ENCODE data around the gene BBS1. TPM values are rescaled to one million over a fixed set of nuclear protein-coding genes. Genes with fewer than 3 reads are reported as not detected.
A peak's percentile ranks its signal among the peaks of the same experiment; 100 is the strongest.

The BBS1 gene
- total RNA-seq, 2 experiments from 2014 or later, result 14.7 to 15.7 TPM

DNA sequence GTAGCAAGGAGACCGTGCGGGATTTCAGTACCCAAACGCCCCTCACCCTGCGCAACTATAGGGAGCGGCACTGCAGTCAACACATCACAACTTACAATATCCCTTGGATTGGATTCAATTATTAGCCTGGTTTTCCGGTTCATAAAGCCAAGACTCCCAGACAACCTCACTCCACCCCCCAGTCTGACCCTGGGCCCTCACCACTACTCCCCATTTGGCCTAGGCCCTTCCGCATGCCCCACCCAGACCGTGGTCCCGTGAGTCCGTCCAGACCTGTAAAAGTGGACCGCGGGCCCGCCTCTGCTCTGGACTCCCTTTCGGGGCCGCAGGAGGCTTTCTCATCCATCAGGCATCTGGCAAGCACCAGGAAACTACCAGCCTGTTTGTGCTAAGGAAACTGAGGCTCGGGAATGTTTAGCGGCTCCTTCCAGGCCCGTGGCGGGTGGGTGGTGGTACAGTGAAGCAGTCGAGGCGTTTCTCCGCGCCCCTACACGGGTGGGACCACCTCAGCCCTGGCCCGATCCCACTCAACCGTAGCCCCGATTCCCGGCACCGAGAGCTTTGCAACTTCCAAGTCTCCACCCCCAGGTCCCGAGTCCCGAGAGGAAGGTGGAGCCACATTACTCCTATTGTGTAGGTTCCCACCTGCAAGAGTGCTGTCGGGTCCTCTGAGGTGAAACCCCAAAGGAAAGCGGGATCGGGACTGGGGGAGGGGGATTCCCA lies 30.9 kb upstream of the BBS1 start:
- intact Hi-C loops (cut with micrococcal nuclease; ENCODE audit: unreplicated experiment), result loop anchor here (1.0 to 5.0 kb wide), 5 partner anchors 40 to 363 kb away; partner anchors contain the start of genes ACTN3, RCE1 and ZDHHC24
- Histone ChIP-seq H3K9me2 (ENCODE audit: insufficient read depth, low read length) (no peaks in the 10 kb centered on the region), H3K9me3 (ENCODE audit: low read length) (no peaks in the 10 kb centered on the region), H3K4me2 (ENCODE audit: low read length) (peak overlapping the region; percentile 97), H3K27ac (ENCODE audit: low read depth, low read length, poor library complexity, severe bottlenecking) (peak overlapping the region; percentile 47), H3K4me3 (ENCODE audit: low read depth, low read length, poor library complexity, severe bottlenecking) (peak overlapping the region; percentile 89), H4K20me1 (ENCODE audit: insufficient read depth, low read length) (no peaks in the 10 kb centered on the region), H3K4me1 (ENCODE audit: insufficient read depth, low read length, poor library complexity, severe bottlenecking) (peaks cover 11% of the 10 kb centered on the region), H3K36me3 (ENCODE audit: insufficient read depth, low read length) (peaks cover 14% of the 10 kb centered on the region), H2AFZ (ENCODE audit: low read length) (peak overlapping the region; percentile 77; the same call in 1 of the 2 replicates), H3K79me2 (ENCODE audit: insufficient read depth, low read depth, low read length) (peaks cover 5% of the 10 kb centered on the region; the same call in 1 of the 2 replicates)
- CTCF ChIA-PET (ENCODE audit: unreplicated experiment), result interaction anchor here (1.4 kb wide), 1 partner anchor 41 kb away, joined by 3 read pairs; the partner anchor contains the start of gene MRPL11
- TF ChIP-seq EZH2phosphoT487 (IDR thresholded peaks at IDR 0.05; ENCODE audit: borderline replicate concordance, low read depth, low read length), result no peak
- TF ChIP-seq, protein P1, sequence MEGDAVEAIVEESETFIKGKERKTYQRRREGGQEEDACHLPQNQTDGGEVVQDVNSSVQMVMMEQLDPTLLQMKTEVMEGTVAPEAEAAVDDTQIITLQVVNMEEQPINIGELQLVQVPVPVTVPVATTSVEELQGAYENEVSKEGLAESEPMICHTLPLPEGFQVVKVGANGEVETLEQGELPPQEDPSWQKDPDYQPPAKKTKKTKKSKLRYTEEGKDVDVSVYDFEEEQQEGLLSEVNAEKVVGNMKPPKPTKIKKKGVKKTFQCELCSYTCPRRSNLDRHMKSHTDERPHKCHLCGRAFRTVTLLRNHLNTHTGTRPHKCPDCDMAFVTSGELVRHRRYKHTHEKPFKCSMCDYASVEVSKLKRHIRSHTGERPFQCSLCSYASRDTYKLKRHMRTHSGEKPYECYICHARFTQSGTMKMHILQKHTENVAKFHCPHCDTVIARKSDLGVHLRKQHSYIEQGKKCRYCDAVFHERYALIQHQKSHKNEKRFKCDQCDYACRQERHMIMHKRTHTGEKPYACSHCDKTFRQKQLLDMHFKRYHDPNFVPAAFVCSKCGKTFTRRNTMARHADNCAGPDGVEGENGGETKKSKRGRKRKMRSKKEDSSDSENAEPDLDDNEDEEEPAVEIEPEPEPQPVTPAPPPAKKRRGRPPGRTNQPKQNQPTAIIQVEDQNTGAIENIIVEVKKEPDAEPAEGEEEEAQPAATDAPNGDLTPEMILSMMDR (conservative IDR thresholded peaks at IDR 0.05; ENCODE audit: low read length), result no peak
- POLR2A ChIA-PET, result interaction anchor here (0.9 to 1.2 kb wide), 7 partner anchors 8 to 362 kb away, joined by 3 to 5 read pairs (median 3); partner anchors contain the start of genes MRPL11, RBM4 and RBM4B
- DNase-seq (ENCODE audit: low spot score), result no peak
- TSS peak; percentile 80 for BruUV-seq (replicated peaks)

DNA sequence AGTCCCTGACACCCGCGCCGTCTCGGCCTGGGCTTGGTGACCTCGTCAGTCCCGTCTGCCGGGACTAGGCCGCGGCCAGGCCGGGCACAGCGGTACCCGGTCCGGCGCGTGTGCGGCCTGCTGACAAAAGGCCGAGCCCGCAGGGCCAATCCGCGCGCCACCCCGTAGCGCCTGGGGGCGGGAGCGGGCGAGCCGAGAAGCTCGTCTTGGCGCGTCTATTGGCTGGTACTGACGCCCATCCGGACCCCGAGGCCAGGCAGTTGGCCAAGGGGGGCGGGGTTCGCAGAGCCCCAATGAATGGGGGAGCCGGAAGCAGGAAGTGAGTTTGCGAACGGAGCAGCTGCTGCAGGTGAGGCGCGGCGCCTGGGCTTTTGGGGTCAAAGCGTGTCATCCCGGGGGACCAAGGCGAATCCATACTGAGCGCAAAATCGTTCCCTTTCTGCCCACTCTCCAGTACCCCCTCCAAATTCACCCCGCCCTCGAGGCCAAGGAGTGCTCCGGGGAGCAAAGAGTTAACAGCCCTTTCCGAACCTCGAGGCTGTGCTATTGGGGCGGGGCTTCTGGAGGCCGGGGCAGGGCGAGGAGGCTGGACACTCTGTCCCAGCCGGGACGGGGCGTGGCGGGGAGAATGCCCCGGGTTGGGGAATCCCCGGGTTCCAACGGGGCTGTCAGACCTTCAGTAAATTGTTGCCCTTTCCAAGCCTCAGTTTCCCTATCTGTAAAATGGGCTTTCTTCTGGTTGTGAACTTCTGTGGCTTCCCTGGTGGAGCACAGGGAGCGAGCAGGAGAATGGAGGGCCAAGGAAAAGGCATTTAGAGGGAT lies 30.1 kb upstream of the BBS1 start, which contains the start of gene DPP3:
Gene DPP3 (plus strand): TSS at position 318 of the 822 bp plus-strand sequence. CDS start 1,767 bp downstream, outside the sequence.
- H3K36me3 ChIP-seq (ENCODE audit: insufficient read depth, low read length), result peaks cover 14% of the 10 kb centered on the region
- H3K4me3 ChIP-seq (ENCODE audit: low read depth, low read length, poor library complexity, severe bottlenecking), result peak within 1 kb of the TSS; percentile 89
- no peak for TF ChIP-seq EZH2phosphoT487 (IDR thresholded peaks at IDR 0.05; ENCODE audit: borderline replicate concordance, low read depth, low read length)
- TF ChIP-seq, protein P1 (conservative IDR thresholded peaks at IDR 0.05; ENCODE audit: low read length), result peak; percentile 30; the same call in 1 of the 2 replicates
- H3K9me2 ChIP-seq (ENCODE audit: insufficient read depth, low read length), result no peaks in the 10 kb centered on the region
- CTCF ChIA-PET (ENCODE audit: unreplicated experiment), result no interaction called here
- H3K4me1 ChIP-seq (ENCODE audit: insufficient read depth, low read length, poor library complexity, severe bottlenecking), result peaks cover 11% of the 10 kb centered on the region
- H3K79me2 ChIP-seq (ENCODE audit: insufficient read depth, low read depth, low read length), result peaks cover 5% of the 10 kb centered on the region; the same call in 1 of the 2 replicates
- POLR2A ChIA-PET, result interaction anchor here (0.5 to 1.2 kb wide), 9 partner anchors 9 to 875 kb away, joined by 3 to 5 read pairs (median 3); partner anchors contain the start of genes MRPL11, RBM4 and RBM4B
- peak within 1 kb of the TSS; percentile 97 for H3K4me2 ChIP-seq (ENCODE audit: low read length)
- DNase-seq (ENCODE audit: low spot score), result peak; percentile 98
- no peaks in the 10 kb centered on the region for H3K9me3 ChIP-seq (ENCODE audit: low read length)
- BruUV-seq (replicated peaks), result no TSS peak
- intact Hi-C loops (cut with micrococcal nuclease; ENCODE audit: unreplicated experiment), result loop anchor here (1.0 to 5.0 kb wide), 3 partner anchors 66 to 362 kb away; partner anchors contain the start of genes ACTN3, RCE1 and ZDHHC24
- no peaks in the 10 kb centered on the region for H4K20me1 ChIP-seq (ENCODE audit: insufficient read depth, low read length)
- H2AFZ ChIP-seq (ENCODE audit: low read length), result peak within 1 kb of the TSS; percentile 77
- H3K27ac ChIP-seq (ENCODE audit: low read depth, low read length, poor library complexity, severe bottlenecking), result peak within 1 kb of the TSS; percentile 47
